ENCODE measurements around the gene COG4.
"Not testable (repeated sequence)": the region's sequence is repeated elsewhere in the genome, so short reads cannot be mapped to it uniquely, and the experiment has no call there.

Gene COG4

GRCh38 chr16:70548936-70549335, 25.6 kb upstream of the COG4 start:
- H3K4me1 Mint-ChIP-seq: peaks cover 5% of the 10 kb centered on the region
- peaks cover 56% of the 10 kb centered on the region for H3K36me3 Mint-ChIP-seq
- H3K9me3 Mint-ChIP-seq: no peaks in the 10 kb centered on the region
- ATAC-seq: no peak
- no peaks in the 10 kb centered on the region for H3K27me3 Mint-ChIP-seq
- no peak overlapping the region for H3K4me3 Mint-ChIP-seq
- no peak overlapping the region for H3K27ac Mint-ChIP-seq

DNA sequence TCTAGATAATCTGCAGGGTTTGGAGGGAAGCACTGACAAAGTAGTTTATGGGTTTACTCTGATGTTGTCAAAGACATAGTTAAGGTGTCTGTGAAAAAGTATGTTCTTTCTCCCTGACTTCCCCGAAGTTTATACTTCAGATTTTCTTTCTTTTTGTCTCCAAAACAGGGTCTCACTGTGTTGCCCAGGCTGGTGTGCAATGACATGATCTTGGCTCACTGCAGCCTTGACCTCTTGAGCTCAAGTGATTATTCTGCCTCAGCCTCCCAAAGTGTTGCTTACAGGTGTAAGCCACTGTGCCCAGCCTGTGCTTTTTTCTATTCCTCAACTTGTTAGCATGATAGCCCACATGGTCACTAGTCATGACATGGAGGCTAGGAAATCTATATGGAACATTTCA, 21.2 kb upstream of the COG4 start:
- H3K4me3 Mint-ChIP-seq: no peak overlapping the region
- H3K27me3 Mint-ChIP-seq: no peaks in the 10 kb centered on the region
- H3K4me1 Mint-ChIP-seq: peaks cover 5% of the 10 kb centered on the region
- ATAC-seq: no peak
- H3K9me3 Mint-ChIP-seq: no peaks in the 10 kb centered on the region
- no peak overlapping the region for H3K27ac Mint-ChIP-seq
- H3K36me3 Mint-ChIP-seq: peaks cover 57% of the 10 kb centered on the region

GRCh38 chr16:70540994-70541393, 17.6 kb upstream of the COG4 start:
- no peak for ATAC-seq
- H3K36me3 Mint-ChIP-seq: peaks cover 53% of the 10 kb centered on the region
- no peak overlapping the region for H3K27ac Mint-ChIP-seq

GRCh38 chr16:70534971-70535370, 11.6 kb upstream of the COG4 start:
- H3K4me3 Mint-ChIP-seq: no peak overlapping the region
- H3K27me3 Mint-ChIP-seq: no peaks in the 10 kb centered on the region
- H3K9me3 Mint-ChIP-seq: no peaks in the 10 kb centered on the region
- H3K27ac Mint-ChIP-seq: no peak overlapping the region
- ATAC-seq: no peak
- H3K36me3 Mint-ChIP-seq: peaks cover 60% of the 10 kb centered on the region
- peaks cover 7% of the 10 kb centered on the region for H3K4me1 Mint-ChIP-seq

More at GRCh38 chr16:70540994-70541393, 17.6 kb upstream of the COG4 start:
- H3K9me3 Mint-ChIP-seq: no peaks in the 10 kb centered on the region
- H3K4me1 Mint-ChIP-seq: no peaks in the 10 kb centered on the region
- H3K27me3 Mint-ChIP-seq: no peaks in the 10 kb centered on the region
- H3K4me3 Mint-ChIP-seq: no peak overlapping the region

DNA sequence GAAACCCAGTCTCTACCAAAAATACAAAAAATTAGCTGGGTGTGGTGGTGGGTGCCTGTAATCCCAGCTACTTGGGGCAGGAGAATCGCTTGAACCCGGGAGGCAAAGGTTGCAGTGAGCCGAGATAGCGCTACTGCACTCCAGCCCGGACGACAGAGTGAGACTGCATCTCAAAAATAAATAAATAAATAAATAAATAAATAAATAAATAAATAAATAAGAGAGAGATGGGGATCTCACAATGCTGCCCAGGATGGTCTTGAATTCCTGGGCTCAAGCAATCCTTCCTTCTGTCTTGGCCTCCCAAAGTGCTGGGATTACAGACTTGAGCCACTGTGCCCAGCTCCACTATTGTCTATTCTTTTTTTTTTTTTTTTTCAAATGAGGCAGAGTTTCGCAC, 6.6 kb upstream of the COG4 start:
- not testable (repeated sequence) for H3K27ac Mint-ChIP-seq

DNA sequence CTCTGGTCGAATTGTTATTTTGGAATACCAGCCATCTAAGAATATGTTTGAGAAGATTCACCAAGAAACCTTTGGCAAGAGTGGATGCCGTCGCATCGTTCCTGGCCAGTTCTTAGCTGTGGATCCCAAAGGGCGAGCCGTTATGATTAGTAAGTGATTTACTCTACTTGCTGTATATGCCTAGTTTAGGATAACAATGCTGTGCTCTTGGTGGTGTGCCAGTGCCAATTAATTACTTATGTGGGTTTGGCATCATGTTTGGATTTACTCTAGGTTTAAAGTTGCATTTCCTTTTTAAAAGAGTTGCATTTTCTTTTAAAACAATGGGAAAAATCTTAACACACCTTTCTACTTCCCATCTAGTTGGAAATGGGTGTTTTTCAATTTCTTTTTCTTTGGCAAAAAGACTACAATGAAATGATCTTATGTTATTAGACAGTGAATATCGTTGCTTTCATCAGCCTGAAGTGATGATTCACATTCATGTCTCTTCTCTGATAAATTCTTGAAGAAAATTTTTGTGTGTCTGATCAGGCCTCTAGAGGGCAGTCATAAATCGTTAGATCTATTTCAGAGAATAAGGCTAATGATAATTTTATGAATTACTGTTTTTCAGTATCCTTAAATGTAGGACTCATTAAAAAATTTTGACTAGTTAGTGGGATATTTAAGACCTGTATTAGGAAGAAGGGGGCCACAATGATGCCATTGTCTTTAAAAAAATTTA, 5.9 kb upstream of the COG4 start:
- ATAC-seq: no peak
- Mint-ChIP-seq H3K9me3 (no peaks in the 10 kb centered on the region), H3K27ac (no peak overlapping the region), H3K36me3 (peaks cover 66% of the 10 kb centered on the region), H3K27me3 (no peaks in the 10 kb centered on the region), H3K4me1 (peaks cover 44% of the 10 kb centered on the region), H3K4me3 (peak overlapping the region; percentile 28)

More for the DNA sequence above, 6.6 kb upstream of the COG4 start:
- ATAC-seq, H3K9me3 Mint-ChIP-seq, H3K27me3 Mint-ChIP-seq, H3K4me3 Mint-ChIP-seq: not testable (repeated sequence)
- peaks cover 65% of the 10 kb centered on the region for H3K36me3 Mint-ChIP-seq
- H3K4me1 Mint-ChIP-seq: peaks cover 46% of the 10 kb centered on the region

- H3K4me3 Mint-ChIP-seq: peak overlapping the region; percentile 72
- ATAC-seq: no peak
- no peak overlapping the region for H3K27ac Mint-ChIP-seq
- peaks cover 45% of the 10 kb centered on the region for H3K4me1 Mint-ChIP-seq
- H3K9me3 Mint-ChIP-seq: no peaks in the 10 kb centered on the region
- H3K27me3 Mint-ChIP-seq: no peaks in the 10 kb centered on the region
- peaks cover 56% of the 10 kb centered on the region for H3K36me3 Mint-ChIP-seq
These were observed 4.1 kb upstream of the COG4 start for GRCh38 chr16:70527315-70527996.

GRCh38 chr16:70526403-70526802, 3.0 kb upstream of the COG4 start:
- Mint-ChIP-seq H3K4me1 (peaks cover 51% of the 10 kb centered on the region), H3K27me3 (no peaks in the 10 kb centered on the region), H3K27ac (peak overlapping the region; percentile 18), H3K9me3 (no peaks in the 10 kb centered on the region), H3K4me3 (peak overlapping the region; percentile 72), H3K36me3 (peaks cover 54% of the 10 kb centered on the region)
- no peak for ATAC-seq

DNA sequence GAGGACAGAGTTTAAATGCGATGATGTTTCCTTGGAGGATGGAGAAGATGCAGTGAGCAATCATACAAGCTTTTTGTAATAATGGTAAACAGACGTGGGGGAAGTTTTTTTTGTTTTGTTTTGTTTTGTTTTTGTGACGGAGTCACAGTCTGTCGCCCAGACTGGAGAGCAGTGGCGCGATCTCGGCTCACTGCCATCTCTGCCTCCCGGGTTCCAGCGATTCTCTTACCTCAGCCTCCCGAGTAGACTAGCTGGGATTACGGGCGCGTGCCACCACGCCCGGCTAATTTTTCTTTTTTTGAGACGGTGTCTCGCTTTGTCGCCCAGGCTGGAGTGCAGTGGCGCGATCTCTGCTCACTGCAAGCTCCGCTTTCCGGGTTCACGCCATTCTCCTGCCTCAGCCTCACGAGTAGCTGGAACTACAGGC, 1.1 kb upstream of the COG4 start:
- H3K4me3 Mint-ChIP-seq: peak overlapping the region; percentile 97
- peaks cover 59% of the 10 kb centered on the region for H3K4me1 Mint-ChIP-seq
- peaks cover 49% of the 10 kb centered on the region for H3K36me3 Mint-ChIP-seq
- not testable (repeated sequence) for H3K27me3 Mint-ChIP-seq, H3K9me3 Mint-ChIP-seq
- peak overlapping the region; percentile 100 for H3K27ac Mint-ChIP-seq
- ATAC-seq: peak; percentile 42

- Mint-ChIP-seq H3K27ac (peak within 1 kb of the TSS; percentile 100), H3K36me3 (peaks cover 45% of the 10 kb centered on the region), H3K27me3 (no peaks in the 10 kb centered on the region), H3K4me3 (peak within 1 kb of the TSS; percentile 97), H3K9me3 (no peaks in the 10 kb centered on the region), H3K4me1 (peaks cover 55% of the 10 kb centered on the region)
- peak; percentile 85 for ATAC-seq
These were observed 517 bp upstream of the COG4 start, which contains the start of gene SF3B3 for GRCh38 chr16:70523743-70524398. Gene SF3B3 (plus strand): TSS chr16:70523816. CDS start chr16:70526657, 2,841 bp downstream.

DNA sequence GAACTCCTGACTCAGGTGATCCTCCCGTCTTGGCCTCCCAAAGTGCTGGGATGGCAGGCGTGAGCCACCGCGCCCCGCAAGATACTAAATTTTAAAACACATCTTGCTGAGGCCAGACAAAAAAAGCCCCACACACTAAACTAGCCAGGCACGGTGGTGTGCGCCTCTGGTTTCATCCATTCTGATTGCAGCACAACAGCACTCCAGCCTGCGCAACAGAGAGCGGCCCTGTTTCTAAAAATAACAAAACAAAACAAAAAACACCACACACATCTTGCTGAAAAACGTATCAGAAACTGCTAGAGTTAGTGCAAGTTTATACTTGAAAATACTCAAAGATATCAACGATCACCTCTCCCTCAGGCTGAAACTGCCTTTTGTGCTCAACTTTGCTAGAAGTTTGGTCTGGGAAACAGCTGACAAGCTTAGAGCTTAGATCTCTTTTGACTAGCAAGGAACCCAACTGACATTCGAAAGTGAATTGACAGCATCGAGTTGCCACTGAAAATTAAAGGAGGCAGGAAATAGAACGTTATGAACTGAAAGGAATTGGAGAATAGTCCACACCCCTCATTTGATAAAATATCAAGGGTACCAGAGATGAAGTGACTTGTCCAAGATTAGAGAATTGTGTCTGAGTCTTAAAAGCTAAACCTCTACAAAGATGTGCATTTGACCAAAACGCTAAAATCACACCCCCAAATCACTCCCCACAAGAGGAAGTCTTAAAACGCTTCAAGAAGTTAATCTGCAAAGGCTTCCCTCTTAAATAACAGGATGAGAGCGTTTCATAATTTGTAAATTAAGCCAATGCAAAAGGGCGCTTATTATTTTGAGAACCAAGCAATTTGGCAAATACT, 908 bp downstream of the COG4 start:
- no peaks in the 10 kb centered on the region for H3K9me3 Mint-ChIP-seq
- no peak for ATAC-seq
- H3K27ac Mint-ChIP-seq: peak overlapping the region; percentile 100
- H3K4me3 Mint-ChIP-seq: peak overlapping the region; percentile 97
- peaks cover 43% of the 10 kb centered on the region for H3K4me1 Mint-ChIP-seq
- no peaks in the 10 kb centered on the region for H3K27me3 Mint-ChIP-seq
- H3K36me3 Mint-ChIP-seq: peaks cover 43% of the 10 kb centered on the region

DNA sequence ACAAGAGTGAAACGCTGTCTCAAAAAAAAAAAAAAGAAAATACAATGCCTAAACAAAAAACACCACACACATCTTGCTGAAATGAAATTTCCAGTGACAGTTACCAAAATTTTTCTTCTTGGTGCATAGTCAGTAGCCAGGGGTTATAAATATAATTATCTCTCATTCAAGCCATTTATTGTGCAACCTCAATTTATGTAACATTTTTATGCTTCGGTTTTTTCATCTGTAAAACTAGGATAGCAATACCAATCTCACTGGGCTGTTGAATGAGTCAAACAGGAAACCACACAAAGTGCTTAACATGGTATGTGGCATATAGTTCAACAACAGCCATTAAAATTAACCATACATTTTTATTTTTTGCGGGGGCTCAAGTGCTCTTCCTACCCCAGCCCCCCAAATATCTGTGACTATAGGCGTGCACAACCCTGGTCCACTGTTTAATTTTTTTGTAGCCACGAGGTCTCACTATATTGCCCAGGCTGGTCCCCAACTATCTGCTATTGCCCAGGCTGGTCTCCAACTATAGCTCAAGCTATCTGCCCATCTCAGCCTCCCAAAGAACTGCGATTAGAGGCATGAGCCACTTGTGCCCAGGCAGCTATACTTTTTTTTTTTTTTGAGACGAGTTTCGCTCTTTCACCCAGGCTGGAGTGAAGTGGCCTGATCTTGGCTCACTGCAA, 2.6 kb downstream of the COG4 start:
- Mint-ChIP-seq H3K36me3 (peaks cover 46% of the 10 kb centered on the region), H3K27ac (no peak overlapping the region), H3K9me3 (no peaks in the 10 kb centered on the region), H3K4me1 (peaks cover 29% of the 10 kb centered on the region), H3K27me3 (no peaks in the 10 kb centered on the region), H3K4me3 (no peak overlapping the region)
- no peak for ATAC-seq

DNA sequence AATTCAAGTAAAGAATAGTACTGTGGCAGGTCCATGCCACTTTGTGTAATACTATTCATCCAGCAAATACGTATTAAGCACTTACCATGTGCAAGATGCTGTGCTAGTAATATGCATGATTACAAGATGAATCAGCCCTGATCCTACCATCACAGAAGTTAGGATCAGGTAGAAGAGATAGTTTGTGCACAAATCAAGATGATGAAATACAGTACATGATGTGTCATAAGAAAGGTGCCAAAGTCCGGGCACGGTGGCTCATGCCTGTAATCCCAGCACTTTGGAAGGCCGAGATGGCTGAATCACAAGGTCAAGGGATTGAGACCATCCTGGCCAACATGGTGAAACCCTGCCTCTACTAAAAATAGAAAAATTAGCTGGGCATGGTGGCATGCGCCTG, 10.9 kb downstream of the COG4 start:
- Mint-ChIP-seq H3K9me3 (no peaks in the 10 kb centered on the region), H3K36me3 (peaks cover 64% of the 10 kb centered on the region), H3K4me3 (no peak overlapping the region), H3K27ac (no peak overlapping the region), H3K27me3 (no peaks in the 10 kb centered on the region), H3K4me1 (peaks cover 6% of the 10 kb centered on the region)
- no peak for ATAC-seq

- H3K4me3 Mint-ChIP-seq: no peak overlapping the region
- H3K4me1 Mint-ChIP-seq: peaks cover 6% of the 10 kb centered on the region
- H3K27ac Mint-ChIP-seq: no peak overlapping the region
- no peaks in the 10 kb centered on the region for H3K9me3 Mint-ChIP-seq
- peaks cover 58% of the 10 kb centered on the region for H3K36me3 Mint-ChIP-seq
- no peaks in the 10 kb centered on the region for H3K27me3 Mint-ChIP-seq
- ATAC-seq: no peak
These were observed 11.5 kb downstream of the COG4 start for GRCh38 chr16:70511833-70512232.
